ENCODE results near the gene TRIM26. TPM values are rescaled to one million over a fixed set of nuclear protein-coding genes. Genes with fewer than 3 reads are reported as not detected.

TRIM26 gene
- total RNA-seq, 1 donor from 2014 or later: 20.6 TPM

GRCh38 chr6:30213957-30214656 lies 901 bp upstream of the TRIM26 start:
- ATAC-seq (peak; percentile 92), DNase-seq (ENCODE audit: missing footprints) (peak; percentile 93)
- intact Hi-C loops (cut with DNase I): loop anchor here (2.0 kb wide), 1 partner anchor 111 kb away; no protein-coding TSS in a partner anchor

DNA sequence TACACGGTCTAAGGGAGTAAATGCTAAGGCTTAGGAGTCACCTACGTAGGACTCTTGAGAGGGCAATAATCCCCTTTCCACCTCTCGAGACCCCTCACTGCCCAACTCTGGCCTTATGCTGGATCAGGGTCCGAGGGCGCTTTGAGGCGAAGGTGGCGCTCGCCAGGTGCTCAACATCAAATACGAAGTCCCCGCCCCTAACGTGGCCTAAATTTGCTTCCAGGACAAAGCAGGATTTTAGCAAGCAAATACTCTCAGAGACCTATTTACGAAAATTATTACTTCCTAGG lies 406 bp upstream of the TRIM26 start:
- ATAC-seq (no peak), DNase-seq (ENCODE audit: missing footprints) (no peak)
- intact Hi-C loops (cut with DNase I): loop anchor here (2.0 kb wide), 1 partner anchor 111 kb away; no protein-coding TSS in a partner anchor

GRCh38 chr6:30211899-30212298 lies 1.3 kb downstream of the TRIM26 start:
- ATAC-seq: no peak
- DNase-seq (ENCODE audit: missing footprints): no peak
- intact Hi-C loops (cut with DNase I): loop anchor here (2.0 kb wide), 1 partner anchor 113 kb away; no protein-coding TSS in a partner anchor

- DNase-seq (ENCODE audit: missing footprints): no peak
- intact Hi-C loops (cut with DNase I): no loop called here
Observed at GRCh38 chr6:30211306-30211705, 1.9 kb downstream of the TRIM26 start.

GRCh38 chr6:30207619-30208295 lies 5.4 kb downstream of the TRIM26 start:
- ATAC-seq (peak; percentile 17), DNase-seq (ENCODE audit: missing footprints) (no peak)
- intact Hi-C loops (cut with DNase I): no loop called here

More at GRCh38 chr6:30211306-30211705, 1.9 kb downstream of the TRIM26 start:
- ATAC-seq: no peak

DNA sequence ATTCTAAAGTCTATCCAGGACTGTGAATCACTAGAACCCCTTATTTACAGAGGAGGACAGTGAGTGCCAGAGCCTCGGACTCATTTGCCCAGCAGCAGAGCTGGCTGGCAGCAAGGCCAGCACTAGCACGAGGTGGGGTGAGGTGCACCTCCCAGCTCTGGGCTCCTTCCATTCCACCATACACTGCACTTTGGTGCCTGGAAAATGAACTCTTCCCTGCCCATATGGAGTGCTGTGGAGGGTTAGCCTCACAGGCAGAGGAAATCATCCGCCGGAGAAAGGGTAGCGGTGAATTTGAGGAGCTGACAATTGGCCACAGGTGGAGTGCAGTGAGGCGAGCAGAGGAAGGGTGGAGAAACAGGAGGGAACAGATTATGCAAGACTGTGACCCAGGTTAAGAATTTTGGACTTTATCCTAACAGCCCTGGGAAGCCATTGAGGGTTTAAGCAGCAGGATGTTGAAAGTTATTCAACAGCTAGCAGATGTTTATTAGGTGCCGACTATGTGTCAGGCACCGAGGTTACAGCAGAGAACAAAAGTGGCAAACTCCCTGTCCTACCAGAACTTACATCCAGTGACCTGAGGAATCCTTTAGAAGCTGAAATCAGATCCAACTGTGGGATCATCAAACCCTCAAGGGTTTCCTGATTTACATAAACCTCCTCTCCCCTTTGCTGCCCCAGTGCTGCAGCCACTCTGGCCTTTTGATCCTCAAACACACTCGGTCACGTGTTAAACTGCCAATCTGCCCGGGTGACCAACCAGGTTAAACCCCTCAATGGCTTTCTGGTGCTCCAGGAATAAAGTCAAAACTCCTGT lies 6.2 kb downstream of the TRIM26 start:
- ATAC-seq (peak; percentile 62), DNase-seq (ENCODE audit: missing footprints) (no peak)
- intact Hi-C loops (cut with DNase I): no loop called here

GRCh38 chr6:30206152-30206551 lies 7.1 kb downstream of the TRIM26 start:
- intact Hi-C loops (cut with DNase I): no loop called here
- peak; percentile 27 for ATAC-seq
- no peak for DNase-seq (ENCODE audit: missing footprints)

DNA sequence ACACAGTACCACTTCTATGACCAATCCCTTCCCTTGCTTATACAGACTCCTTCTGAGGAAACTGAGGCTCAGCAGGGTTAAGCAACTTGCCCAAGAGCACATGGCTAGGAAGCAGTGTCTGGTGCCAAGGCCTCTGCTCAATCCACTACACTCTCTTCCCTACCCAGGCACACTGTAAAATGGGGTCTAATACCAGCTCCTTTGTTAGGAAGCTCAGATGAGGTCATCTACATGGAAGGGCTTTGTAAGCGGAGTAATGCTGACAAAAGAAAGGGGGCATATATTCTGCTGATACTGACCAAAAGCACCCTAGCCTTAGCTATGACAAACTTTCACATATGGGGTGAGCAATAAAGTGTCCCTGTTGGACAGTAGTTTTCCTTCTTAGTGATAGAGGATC lies 9.1 kb downstream of the TRIM26 start:
- DNase-seq (ENCODE audit: missing footprints): no peak
- ATAC-seq: no peak
- intact Hi-C loops (cut with DNase I): no loop called here

DNA sequence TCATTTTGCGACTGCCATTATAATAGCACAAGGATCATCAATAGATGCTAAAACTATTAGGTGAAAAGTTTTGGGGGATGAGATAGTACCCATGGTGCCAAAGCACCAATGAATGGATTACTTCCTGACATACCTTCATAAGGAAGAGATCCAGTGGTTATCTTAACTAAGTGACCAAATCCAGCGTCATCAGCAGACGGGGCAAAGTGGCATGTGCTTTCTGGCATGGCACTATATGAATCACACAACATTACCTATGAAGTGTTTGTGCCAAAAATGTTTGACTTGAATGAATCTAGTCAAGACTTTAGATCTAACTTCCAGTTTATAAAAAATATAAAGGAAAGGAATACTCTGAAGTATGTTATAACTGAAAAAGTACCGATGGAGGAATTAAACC lies 10.8 kb downstream of the TRIM26 start:
- ATAC-seq (no peak), DNase-seq (ENCODE audit: missing footprints) (no peak)
- intact Hi-C loops (cut with DNase I): no loop called here

GRCh38 chr6:30200551-30201281 lies 12.5 kb downstream of the TRIM26 start:
- intact Hi-C loops (cut with DNase I): no loop called here
- DNase-seq (ENCODE audit: missing footprints) (no peak), ATAC-seq (no peak)

GRCh38 chr6:30198166-30199084 lies 14.8 kb downstream of the TRIM26 start:
- intact Hi-C loops (cut with DNase I): no loop called here
- no peak for ATAC-seq
- no peak for DNase-seq (ENCODE audit: missing footprints)

DNA sequence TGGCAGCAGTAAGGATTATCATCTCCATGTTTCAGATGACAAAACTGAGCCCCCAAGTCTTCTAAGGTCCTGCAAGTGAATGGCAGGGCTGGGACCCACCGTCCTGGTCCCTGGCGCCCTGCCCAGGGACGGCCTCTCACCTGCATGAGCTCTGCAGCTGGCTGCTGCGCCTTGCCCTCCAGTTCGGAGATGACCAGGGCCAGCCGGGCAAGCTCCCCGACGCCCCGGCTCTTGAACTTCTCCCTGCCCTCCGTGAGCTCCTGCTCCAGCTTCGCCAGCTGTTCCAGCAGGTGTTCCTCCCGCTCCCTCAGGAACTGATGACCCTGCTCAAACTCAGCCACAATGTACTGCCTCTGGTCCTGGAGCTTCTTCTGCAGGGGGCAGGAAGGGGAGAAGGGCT lies 16.8 kb downstream of the TRIM26 start:
- intact Hi-C loops (cut with DNase I): no loop called here
- ATAC-seq: no peak
- no peak for DNase-seq (ENCODE audit: missing footprints)

- ATAC-seq (no peak), DNase-seq (ENCODE audit: missing footprints) (no peak)
- intact Hi-C loops (cut with DNase I): no loop called here
Observed at GRCh38 chr6:30195951-30196350, 17.3 kb downstream of the TRIM26 start.

GRCh38 chr6:30194797-30195690 lies 18.2 kb downstream of the TRIM26 start:
- ATAC-seq (no peak), DNase-seq (ENCODE audit: missing footprints) (no peak)
- intact Hi-C loops (cut with DNase I): no loop called here

GRCh38 chr6:30192076-30192475 lies 21.1 kb downstream of the TRIM26 start:
- no peak for DNase-seq (ENCODE audit: missing footprints)
- ATAC-seq: no peak
- intact Hi-C loops (cut with DNase I): no loop called here

DNA sequence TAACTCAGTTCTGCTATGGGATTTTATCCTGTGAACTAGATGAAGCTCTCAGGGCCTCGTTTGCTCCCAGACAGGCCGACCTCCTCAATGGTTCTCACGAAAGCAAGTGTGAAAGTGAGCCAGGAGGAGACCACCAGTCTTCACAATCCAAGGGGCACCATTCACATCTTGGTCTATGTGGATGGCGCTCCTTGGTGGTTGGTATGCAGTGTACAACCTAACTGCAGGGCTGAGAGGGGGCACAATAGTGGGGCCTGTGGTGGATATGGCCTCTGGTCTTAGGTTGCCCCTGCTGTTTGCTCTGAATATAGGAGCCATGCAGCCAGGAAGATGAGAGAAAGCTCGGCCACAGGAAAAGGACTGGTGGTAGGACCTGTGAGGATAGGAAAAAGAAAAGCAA lies 24.7 kb downstream of the TRIM26 start:
- intact Hi-C loops (cut with DNase I): no loop called here
- ATAC-seq (no peak), DNase-seq (ENCODE audit: missing footprints) (no peak)

- no peak for DNase-seq (ENCODE audit: missing footprints)
- no peak for ATAC-seq
- intact Hi-C loops (cut with DNase I): no loop called here
Observed at GRCh38 chr6:30185846-30186484, 27.2 kb downstream of the TRIM26 start.

Data from Right ventricle myocardium inferior (tissue), 1 donor.